Measurements from ENCODE around the gene PIK3AP1. TPM values are rescaled to one million over a fixed set of nuclear protein-coding genes. Genes with fewer than 3 reads are reported as not detected.

Gene PIK3AP1
- total RNA-seq, 1 experiment from 2014 or later, result 1.7 TPM

GRCh38 chr10:96661632-96662031 is 58.7 kb downstream of the PIK3AP1 start:
- no CpG with 5 or more reads among the region's 2 CpGs for WGBS (ENCODE audit: extremely low coverage, insufficient read length, low lambda C conversion rate)
- Histone ChIP-seq H3K23ac (ENCODE audit: insufficient read length, low read depth, low read length) (no peak overlapping the region), H4K8ac (replicated peaks; ENCODE audit: insufficient read length, low read depth, low read length) (no peak overlapping the region), H2BK120ac (ENCODE audit: low read depth, low read length, poor library complexity, severe bottlenecking) (no peak overlapping the region), H2BK15ac (ENCODE audit: low read depth, low read length) (no peak overlapping the region), H3K79me2 (ENCODE audit: insufficient read depth, low read length) (no peaks in the 10 kb centered on the region), H2AK5ac (ENCODE audit: insufficient read length, low read length) (no peak overlapping the region), H3K4me2 (ENCODE audit: insufficient read depth, insufficient read length, low read length) (no peak overlapping the region), H3K27me3 (ENCODE audit: insufficient read depth, low read length) (no peaks in the 10 kb centered on the region), H3T11ph (ENCODE audit: low read length) (no peak overlapping the region), H4K5ac (ENCODE audit: insufficient read length, low read depth, low read length) (no peak overlapping the region), H3K27ac (ENCODE audit: insufficient read length, low read depth, low read length) (no peak overlapping the region), H3K4ac (ENCODE audit: low read depth, low read length) (no peak overlapping the region), H2BK12ac (ENCODE audit: insufficient read length, low read depth, low read length) (no peak overlapping the region), H3K14ac (ENCODE audit: insufficient read depth, low read length) (no peak overlapping the region), H2BK5ac (ENCODE audit: insufficient read length, low read length) (no peak overlapping the region), H2AFZ (ENCODE audit: low read length) (no peak overlapping the region), H3K23me2 (ENCODE audit: insufficient read length, low read depth, low read length, poor library complexity, severe bottlenecking) (no peaks in the 10 kb centered on the region), H3K4me1 (ENCODE audit: insufficient read depth, low read length) (no peaks in the 10 kb centered on the region), H3K56ac (ENCODE audit: insufficient read length, low read depth, low read length) (no peak overlapping the region), H3K9ac (ENCODE audit: extremely low read depth, insufficient read length, low read length) (no peak overlapping the region), H3K9me3 (ENCODE audit: control insufficient read depth, low read depth, low read length) (no peaks in the 10 kb centered on the region), H3K79me1 (ENCODE audit: insufficient read depth, low read depth, low read length, poor library complexity, severe bottlenecking) (no peaks in the 10 kb centered on the region), H3K18ac (ENCODE audit: insufficient read length, low read depth, low read length) (no peak overlapping the region), H4K91ac (ENCODE audit: insufficient read length, low read depth, low read length) (no peak overlapping the region), H4K20me1 (ENCODE audit: control insufficient read depth, insufficient read depth, insufficient read length) (no peaks in the 10 kb centered on the region), H2BK20ac (ENCODE audit: low read depth, low read length, poor library complexity, severe bottlenecking) (no peak overlapping the region)
- Mint-ChIP-seq H3K9me3 (no peaks in the 10 kb centered on the region), H3K27me3 (ENCODE audit: low read depth) (no peaks in the 10 kb centered on the region), H3K4me3 (no peak overlapping the region), H3K36me3 (ENCODE audit: insufficient read depth in 1 of 3, low read depth in 3 of 3) (no peaks in the 10 kb centered on the region), H3K27ac (no peak overlapping the region), H3K4me1 (peaks cover 4 to 5% of the 10 kb centered on the region in 2 experiments; a peak in 3 of 4 replicates)
- TF ChIP-seq CTCF (conservative IDR thresholded peaks at IDR 0.05), result no peak
- no peak for DNase-seq

All from H9 (cell line).